SKM-1 (cell line): Measurements from ENCODE around the gene ARL4A.

ENCODE experiments used
- DNase-seq: peaks from one replicate; lab custom pipeline; 2025; ENCODE audit not compliant: unreplicated experiment; lab: John Stamatoyannopoulos, UW

ARL4A gene

DNA sequence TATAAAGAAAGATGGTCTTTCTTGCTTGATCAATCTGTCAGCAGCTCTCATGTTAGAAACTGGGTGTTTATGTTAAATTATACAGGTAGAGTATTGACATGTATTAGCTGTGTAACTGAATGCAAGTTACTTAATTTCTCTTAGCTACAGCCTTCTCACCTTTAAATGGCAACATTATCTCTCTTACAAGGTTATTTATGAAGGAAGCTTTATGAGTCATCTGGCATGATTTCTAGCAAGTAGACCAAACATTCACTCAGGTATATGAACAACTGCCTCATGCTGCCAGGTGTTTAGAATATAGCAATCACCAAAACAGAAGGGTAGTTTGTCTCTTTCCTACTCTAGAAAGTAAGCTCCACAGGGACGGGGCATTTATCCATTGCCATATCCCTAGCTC lies 8.5 kb downstream of the ARL4A start:
- DNase-seq, result no peak

DNA sequence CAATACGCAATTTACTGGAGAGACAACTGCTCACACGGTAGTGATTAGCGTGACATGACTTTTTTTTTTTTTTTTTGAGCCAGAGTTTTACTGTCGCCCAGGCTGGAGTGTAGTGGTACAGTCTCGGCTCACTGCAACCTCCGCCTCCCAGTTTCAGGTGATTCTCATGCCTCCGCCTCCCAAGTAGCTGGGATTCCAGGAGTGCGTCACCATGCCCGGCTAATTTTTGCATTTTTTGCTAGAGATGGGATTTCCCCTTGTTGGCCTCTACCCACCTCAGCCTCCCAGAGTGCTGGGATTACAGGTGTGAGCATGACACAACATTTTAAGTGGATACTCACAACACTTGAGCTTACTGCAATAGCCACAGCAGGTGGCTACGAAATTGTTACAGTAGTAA lies 11.9 kb downstream of the ARL4A start:
- DNase-seq, result no peak

DNA sequence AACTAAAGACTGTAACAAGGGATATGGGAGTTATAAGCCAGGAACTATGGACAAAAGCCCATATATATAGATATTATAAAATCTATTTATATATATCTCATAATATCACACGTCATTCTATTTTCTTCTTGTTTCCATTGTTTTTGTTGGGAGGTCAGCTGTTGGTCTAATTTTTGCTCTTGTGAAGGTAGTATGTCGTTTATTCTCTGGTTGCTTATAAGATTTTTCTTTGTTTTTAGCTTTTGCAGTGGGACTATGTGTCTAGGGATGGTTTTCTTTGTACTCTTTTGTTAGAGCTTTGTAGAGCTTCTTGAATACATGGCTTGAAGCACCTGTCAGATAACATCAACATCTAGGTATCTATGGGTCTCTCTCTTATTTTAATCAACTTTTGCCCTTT lies 14.0 kb downstream of the ARL4A start:
- DNase-seq, result no peak

DNA sequence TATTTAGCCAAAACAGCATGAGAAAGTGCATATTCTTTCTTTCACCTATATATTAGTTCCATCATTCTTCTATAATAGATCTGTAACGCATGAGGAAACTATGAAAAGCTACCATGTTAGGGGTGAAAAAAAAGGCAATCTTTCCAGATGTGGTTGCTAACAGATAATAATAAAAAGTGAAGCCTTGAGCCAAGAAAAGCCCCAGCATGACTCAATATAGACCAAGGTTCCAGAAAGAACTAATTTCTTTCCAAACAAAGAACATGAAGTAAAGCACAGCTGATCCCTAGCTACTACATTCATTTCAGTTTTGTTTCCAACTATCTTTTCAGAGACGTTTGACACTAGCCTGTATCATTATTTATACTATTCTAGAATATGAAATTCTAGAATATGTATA lies 16.4 kb downstream of the ARL4A start:
- no peak for DNase-seq

DNA sequence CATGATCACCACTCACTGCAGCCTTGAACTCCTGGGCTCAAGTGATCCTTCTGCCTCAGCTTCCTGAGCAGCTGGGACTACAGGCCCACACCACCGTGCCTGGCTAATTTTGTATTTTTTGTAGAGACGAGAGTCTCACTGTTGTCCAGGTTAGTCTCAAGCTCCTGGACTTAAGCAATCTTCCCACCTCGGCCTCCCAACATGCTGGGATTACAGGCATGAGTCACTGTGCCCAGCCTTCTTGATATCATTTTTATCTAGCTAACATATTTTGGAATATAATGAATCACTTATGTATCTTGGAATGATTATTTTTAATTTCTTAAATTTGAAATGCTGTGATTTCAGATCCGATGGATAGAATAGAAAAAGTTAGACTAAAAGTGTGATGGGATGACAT lies 18.4 kb downstream of the ARL4A start:
- DNase-seq, result no peak

DNA sequence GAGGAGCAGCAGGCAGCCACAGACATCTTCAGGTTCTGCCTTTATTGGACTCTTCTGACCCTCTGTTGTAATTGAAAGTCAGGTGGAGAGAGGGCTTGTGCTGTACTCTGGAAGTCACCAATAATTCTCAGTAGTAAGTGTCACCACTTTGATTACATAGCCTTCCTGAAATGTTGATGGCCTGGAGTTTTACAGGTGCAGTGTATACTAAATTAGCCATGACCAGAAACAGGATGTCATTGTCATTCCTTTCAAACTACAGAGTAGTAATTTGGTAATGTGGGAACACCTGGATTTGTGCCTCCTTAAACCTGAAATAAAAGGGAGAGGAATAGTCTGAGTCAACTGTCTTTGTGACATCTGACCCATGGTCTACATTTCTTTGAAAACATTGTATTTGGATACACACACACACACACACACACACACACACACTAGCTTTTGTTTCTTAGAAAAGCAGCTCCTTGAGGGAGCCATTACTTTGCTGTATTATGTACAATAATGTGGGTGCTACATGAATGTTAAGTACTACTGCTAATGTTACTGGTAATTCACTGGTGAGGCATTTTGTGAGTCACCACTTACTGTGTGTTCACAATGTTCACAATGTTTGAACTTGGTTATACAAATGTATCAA lies 19.6 kb downstream of the ARL4A start:
- DNase-seq, result no peak

DNA sequence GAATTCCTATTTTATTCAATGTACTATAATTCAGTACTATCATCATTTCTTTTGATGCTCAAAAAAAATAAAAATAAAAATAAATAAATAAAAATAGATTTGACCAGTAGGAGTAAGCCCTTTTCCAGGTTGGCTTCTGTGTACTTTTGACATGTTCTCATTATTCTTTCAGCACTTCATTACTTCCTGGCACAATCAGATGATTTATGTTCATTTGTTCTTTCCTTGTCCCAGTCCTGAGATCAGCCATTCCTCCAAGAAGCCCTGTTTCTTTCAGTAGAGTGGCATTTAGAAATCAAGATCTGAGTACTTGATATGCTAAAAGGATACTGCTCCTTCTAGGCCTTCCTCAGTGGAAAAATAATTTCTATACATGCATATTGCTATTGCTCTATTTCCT lies 20.9 kb downstream of the ARL4A start:
- no peak for DNase-seq

DNA sequence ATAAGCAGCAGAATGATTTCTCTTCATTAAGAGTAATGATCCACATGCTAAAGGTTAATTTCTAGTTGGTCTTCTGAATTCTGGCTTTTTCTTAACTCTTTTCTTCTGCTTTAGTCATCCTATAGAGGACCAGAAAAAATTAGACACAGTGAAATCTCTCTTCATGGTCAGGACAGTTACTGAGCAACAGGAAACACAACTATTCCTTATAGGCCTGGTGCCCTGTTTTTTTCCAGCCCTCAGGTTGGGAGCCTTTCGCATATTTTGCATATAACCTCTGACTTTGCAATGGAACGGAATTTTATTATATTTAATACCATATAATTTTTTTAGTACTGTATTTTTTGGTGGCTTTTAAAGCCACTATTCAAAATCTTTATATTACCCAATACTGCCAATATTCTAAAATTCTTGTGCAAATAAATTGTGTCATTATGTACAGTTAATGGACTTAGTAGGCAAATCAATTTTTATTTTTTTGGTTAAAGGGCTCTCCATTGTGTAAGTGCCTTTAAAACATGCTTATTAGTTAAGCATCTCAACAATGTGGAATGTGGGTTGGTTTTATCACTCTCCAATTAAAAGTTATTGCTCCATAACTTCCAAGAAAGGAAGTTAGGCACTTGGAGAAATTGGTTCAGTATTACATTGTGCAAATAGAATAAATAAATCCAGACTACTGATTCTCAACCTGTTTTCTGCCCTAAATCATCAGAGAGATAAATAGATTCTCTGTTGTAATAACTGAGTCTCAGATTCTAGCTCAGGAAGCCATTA lies 22.5 kb downstream of the ARL4A start:
- no peak for DNase-seq

DNA sequence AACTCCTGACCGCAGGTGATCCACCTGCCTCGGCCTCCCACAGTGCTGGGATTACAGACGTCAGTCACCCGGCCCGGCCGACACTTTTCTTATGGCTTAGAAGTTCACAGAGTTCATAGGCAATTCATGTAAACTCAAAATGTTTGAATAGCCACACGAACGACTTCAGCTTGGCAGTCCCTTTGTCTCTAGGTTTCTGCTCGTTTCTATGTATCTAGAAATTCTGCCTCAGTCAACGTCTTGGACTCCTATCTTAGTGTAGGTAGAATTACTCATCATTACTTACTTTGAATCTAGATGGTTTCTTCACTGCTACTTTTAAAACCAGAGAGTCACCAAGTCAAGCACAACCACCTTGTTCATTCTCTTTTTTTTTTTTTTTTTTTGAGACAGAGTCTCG lies 23.7 kb downstream of the ARL4A start:
- no peak for DNase-seq

DNA sequence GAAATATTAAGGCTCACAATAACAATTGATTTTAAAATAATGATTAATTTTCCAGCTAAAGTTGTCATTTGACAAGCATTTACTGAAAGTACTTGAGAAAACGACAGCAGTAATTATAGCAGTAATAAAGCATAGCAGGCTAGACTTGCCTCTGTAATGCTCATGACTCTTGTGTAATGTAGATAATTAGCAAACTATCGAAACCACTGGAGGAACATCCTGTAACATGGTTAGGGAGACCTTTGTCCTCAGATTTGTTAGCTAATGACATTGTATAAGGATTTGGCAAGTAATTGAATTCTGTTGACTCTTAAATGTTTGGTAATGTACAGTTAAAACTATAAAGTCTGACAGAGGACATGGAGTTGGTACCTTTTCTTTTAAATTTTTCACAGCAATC lies 24.8 kb downstream of the ARL4A start:
- DNase-seq, result peak; percentile 18

DNA sequence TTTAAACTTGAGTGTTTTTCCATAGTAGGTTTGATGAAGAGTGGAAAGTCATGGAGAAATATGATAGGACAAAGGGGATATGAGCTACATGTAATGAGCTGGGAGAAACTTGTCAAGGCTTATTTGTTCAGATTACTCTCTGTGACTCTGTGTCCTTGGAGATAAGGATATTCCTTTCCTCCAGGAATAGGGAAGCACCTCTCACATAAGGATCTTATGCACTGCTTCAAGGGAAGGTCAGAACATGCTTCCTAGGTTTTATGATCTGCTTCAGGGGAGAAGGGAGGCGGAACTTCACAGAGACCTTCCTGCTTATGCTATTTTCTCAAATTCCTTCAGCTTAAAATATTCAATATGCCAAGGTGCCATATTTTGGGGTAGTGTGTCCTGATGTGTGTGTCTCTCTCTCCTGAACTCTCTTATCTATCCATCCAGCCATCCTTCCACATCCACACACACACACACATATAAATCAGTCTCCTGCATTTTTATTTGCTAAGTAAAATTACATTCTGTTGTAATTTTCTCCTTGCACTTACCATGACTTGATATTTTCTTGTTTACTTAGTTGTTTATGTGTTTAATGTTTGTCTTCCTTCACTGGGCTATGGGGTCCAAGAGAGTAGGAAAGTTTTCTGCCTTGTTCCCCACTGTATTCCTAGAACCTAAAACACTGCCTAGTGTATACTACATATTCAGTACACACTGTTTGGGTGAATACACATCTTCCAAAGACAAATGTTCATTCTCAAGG lies 26.4 kb downstream of the ARL4A start:
- no peak for DNase-seq

DNA sequence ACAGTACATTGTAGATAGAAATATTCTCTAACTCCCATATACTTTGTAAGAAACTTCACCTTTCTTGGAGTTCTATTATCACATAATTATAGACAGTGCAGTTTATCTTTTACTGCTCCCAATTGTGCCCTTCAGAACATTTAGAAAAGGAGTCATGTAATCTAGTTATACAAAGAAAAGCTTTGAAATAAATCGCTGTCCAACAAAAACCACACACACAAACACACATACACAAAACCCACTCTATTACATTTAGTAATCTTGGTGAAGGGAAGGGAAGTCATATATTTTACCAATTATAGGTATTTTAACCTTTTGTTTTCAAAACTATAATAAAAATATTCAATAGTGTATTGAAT lies 26.9 kb downstream of the ARL4A start:
- no peak for DNase-seq

DNA sequence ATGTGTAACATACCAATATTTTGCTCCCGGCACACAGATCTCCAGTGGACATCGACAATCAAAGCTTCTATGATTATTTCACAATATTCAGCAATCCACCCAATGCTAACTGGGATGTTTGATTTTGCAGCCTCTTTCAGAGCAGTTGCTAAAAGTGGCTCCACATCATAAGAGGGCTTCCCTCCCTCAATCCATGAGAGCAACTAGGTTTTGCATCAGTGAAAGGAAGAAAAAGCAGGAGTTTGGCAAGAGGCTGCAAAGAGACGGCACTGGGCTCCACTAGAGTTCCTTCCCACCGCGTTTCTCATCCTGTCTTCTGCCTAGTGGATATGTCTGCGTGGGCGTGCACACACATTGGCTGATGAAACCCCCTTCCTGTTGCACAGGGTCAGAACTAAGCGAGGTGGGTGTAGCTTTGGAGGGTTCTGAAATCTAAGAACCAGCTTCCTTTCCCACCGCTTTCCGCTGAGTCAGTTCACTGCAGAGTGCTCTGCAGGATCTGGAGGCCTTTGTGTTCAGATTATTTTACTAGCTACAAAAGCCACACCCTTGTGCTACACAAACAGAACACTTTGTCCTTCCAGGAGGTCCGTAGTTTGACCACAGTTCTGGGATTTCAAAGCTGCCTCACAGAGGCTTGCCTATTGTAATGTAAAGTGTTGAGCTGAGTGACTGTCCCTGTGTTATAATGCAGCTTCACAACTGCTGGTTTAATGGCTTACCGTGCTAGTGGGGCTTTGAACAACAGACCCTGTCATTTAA lies 28.1 kb downstream of the ARL4A start:
- DNase-seq, result no peak

DNA sequence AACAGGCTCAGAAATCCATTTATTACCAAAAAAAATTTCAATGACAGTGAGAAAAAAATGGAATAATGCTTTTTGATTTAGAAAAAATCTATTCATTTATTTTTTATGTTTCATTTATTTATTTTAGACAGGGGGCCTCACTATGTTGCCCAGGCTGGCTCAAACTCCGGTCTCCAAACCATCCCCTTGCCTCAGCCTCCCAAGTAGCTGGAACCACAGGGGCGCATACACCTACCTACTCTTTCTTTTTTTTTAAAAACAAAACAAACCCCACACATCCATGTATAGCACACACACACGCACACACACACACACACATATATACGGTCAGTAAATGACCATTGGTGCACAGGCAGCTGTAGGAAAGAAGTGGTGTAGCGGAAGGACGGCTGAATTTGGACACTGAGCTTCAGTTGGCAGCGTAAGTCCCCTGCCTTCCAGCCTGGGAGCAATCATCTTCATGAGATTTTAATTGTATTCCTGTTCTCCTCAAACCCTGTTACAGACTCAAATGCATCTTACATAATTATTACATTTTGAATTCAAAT lies 28.8 kb downstream of the ARL4A start:
- DNase-seq, result no peak

DNA sequence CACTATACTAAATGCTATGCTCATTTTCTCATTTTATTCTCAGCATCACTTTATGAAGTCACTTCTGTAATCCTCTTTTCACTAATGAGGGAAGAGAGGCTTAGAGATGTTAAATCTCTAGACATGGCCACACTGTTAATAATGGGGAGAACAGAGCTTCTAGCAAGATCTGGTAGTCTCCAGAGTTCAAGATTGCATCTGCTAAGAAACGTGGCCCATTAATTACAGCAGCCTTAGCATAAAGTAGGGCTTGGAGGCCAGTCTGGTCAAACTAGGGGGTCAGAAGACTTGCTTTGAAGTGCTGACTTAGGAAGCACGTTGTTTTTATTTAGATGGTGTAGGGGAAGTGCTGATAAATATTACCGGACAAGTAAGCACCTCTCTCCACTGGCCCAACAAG lies 29.3 kb downstream of the ARL4A start:
- DNase-seq, result no peak

DNA sequence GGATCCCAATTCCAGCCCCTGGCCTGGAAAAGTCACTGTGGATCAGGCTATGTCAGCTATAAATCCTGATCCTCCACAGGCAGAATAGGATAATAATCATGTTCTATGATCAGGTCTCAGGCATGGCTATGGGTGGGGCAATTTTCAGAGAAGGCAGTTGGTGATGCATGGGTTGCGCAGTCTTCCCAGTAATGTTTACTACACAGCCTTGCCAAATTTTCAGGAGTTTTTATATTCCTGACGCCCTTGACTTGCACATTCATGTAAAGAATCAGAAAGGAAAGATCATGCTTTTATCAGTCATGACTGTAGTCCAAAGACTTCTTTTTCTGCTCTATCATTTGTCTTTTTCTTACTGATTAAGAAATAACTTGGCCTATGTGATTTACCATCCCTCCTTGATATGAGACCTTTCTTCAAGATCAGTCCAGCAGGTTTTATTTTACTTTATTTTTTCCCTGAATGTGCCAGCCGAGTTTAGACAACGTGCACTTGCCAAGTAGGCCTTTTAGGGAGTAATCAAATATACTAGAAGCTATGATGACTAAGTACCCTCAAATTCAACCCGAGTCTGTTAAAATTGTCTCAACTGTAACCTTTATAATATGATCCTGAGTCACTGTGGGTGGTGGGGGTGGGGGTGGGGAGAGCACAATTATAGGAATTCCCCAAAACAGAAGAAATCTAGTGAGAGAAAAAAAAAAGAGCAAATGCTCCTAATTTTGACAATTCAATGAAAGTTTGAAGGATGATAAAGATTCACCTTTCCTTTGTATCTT lies 31.9 kb downstream of the ARL4A start:
- DNase-seq, result no peak

DNA sequence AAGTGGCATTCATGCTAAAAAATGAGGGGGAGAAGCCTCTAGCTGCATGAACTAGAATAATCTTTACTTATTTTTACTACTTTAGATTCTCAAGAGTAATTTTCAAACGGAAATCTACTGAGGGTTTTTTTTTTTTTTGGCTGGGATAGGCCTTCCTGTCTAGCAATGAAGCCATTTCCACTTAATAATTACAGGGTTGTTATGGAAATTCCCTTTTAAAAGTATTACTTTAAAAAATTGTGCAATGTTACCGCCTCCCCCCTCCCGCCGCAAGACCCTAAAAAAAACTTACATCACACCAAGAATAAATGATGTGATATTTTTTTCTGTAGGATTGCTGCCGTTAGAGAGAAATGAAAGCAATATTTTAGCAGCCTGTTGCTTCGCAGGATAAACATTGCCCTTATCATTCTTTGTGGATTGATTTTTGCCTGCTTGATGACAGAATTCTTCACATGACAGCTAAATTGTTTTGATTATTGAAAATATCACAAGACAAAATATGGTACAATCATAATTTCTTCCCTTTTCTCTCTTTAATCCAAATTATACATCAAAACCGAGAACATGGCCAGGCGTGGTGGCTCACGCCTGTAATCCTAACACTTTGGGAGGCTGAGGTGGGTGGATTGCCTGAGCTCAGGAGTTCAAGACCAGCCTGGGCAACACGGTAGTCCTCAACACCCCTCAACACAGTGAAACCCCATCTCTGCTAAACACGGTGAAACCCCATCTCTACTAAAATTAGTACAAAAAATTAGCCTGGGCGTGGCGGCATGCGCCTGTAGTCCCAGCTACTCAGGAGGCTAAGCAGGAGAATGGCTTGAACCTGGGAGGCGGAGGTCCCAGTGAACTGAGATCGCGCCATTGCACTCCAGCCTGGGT lies 32.8 kb downstream of the ARL4A start:
- DNase-seq, result no peak

DNA sequence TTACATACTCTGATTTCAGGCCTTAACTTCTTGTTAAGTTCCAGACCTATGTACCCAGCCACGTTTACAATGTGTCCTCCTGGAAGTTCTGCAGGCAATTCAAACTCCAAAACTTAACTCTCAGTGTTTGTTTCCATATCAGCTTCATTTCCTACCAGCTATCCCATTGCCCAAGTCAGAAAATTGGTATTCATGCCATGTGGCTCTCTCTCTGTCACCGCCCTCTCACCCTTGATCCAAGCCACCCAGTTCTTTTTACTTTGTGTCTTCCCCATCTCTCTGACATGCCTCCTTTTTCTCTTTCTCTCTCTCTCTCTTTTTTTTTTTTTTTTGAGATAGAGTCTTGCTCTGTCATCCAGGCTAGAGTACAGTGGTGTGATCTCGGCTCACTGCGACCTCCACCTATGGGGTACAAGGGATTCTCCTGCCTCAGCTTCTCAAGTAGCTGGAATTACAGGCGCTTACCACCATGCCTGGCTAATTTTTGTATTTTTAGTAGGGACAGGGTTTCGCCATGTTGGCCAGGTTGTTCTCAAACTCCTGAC lies 33.9 kb downstream of the ARL4A start:
- DNase-seq, result no peak

DNA sequence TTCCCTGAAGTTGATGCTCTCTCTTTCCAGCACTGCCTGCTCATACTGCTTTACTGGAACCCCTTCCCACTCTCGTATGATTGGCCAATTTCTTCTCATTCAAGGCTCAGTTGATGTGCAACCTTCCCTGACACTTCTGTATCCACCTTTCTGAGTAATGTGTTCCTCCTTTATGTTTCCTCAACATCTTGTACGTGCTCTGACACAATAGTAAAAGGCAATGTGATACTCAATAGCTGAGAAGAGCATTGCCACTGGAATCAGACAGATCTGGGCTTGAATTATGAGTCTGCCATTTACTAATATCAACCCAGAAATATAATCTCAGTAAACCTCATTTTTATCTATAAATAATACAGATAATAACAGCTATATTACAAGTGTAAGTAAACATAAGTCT lies 34.7 kb downstream of the ARL4A start:
- no peak for DNase-seq
